ENCODE results near the gene KRTAP3-3.
"Not testable (repeated sequence)": the region's sequence is repeated elsewhere in the genome, so short reads cannot be mapped to it uniquely, and the experiment has no call there.

The KRTAP3-3 gene

DNA sequence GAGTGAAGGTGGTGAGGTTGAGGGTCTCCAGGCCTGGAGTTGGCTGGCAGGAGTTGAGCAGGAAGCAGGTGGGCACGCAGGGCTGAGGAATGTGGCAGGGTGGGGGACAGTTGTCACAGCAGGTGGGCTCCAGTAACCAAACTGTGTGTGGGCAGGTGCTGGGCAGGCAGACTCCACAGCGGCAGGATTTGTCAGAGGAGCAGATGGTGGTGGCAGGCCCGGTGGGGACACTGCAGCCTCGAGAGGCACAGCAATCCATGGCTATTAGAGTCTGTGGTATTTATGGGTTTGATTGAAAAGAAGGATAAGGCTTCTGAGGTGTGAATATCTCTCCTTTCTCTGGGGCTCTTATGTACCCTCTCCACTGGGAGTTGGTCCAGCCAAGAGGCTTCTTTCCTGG lies at the start of gene KRTAP3-3:
Gene KRTAP3-3 (minus strand): TSS at position 326 of the 400 bp plus-strand sequence. CDS start 67 bp downstream, at position 259.
- ChIA-PET POLR2A (no interaction called here), CTCF (no interaction called here)
- no peak for DNase-seq (ENCODE audit: extremely low spot score)
- TF ChIP-seq, protein P1, sequence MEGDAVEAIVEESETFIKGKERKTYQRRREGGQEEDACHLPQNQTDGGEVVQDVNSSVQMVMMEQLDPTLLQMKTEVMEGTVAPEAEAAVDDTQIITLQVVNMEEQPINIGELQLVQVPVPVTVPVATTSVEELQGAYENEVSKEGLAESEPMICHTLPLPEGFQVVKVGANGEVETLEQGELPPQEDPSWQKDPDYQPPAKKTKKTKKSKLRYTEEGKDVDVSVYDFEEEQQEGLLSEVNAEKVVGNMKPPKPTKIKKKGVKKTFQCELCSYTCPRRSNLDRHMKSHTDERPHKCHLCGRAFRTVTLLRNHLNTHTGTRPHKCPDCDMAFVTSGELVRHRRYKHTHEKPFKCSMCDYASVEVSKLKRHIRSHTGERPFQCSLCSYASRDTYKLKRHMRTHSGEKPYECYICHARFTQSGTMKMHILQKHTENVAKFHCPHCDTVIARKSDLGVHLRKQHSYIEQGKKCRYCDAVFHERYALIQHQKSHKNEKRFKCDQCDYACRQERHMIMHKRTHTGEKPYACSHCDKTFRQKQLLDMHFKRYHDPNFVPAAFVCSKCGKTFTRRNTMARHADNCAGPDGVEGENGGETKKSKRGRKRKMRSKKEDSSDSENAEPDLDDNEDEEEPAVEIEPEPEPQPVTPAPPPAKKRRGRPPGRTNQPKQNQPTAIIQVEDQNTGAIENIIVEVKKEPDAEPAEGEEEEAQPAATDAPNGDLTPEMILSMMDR (IDR thresholded peaks at IDR 0.05; ENCODE audit: control extremely low read depth, extremely low read depth, low read depth, missing control alignments) = no peak

DNA sequence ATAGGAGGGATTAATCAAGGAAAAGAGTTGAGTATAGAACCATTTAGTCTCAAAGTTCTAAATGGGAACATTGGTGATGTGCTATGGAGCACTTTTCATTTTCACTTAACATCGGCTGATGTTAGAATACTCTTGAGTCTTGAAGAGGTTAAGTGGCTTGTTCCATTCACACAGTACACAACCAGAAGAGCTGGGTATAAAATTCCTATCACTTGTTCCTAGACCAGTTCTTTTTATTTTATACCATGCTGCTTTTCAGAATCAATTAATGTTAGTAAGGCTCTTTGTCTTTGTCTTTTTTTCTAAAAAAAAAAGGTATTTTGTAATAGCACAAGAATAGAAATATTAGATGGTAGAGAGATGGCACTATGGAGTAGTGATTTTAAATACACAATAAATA lies 49.0 kb upstream of the KRTAP3-3 start:
- TF ChIP-seq, protein P1 (IDR thresholded peaks at IDR 0.05; ENCODE audit: control extremely low read depth, extremely low read depth, low read depth, missing control alignments) = no peak
- ChIA-PET CTCF (no interaction called here), POLR2A (no interaction called here)
- no peak for DNase-seq (ENCODE audit: extremely low spot score)

DNA sequence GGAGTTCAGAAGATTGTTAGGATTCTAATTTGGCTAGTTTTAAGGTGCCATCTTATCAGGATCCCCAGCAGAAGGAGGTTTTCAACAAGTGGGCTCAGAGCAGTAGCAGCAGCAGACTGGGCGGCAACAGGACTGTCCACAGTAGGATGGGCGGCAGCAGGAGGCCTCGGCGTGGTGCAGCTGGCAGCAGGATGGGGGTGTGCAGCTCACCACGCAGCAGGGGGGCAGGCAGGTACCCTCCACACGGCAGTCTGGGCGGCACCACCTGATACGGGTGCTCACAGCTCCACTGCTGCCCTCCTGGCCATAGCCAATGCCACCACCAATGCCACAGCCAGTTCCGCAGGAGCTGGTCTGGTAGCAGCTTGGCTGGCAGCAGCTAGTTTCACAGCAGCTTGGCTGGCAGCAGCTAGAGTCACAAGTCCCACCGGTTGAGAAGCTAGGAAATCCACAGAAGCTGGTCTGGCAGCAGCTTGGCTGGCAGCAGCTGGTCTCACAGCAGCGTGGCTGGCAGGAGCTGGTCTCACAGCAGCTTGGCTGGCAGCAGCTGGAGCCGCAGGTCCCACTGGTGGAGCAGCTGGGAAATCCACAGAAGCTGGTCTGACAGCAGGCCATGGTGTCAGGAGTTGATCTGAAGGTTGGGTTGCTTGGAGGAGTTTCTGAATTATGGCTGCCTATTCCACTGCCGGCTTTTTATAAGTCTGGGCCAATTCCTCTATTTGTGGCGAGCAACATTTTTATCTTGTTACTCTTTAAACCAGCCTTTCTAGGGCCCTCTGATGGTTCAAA lies 47.0 kb upstream of the KRTAP3-3 start, which contains the start of gene KRTAP1-1:
Gene KRTAP1-1 (minus strand): TSS at position 668 of the 789 bp plus-strand sequence. CDS start 53 bp downstream, at position 615.
- DNase-seq (ENCODE audit: extremely low spot score); POLR2A ChIA-PET; CTCF ChIA-PET: not testable (repeated sequence)

DNA sequence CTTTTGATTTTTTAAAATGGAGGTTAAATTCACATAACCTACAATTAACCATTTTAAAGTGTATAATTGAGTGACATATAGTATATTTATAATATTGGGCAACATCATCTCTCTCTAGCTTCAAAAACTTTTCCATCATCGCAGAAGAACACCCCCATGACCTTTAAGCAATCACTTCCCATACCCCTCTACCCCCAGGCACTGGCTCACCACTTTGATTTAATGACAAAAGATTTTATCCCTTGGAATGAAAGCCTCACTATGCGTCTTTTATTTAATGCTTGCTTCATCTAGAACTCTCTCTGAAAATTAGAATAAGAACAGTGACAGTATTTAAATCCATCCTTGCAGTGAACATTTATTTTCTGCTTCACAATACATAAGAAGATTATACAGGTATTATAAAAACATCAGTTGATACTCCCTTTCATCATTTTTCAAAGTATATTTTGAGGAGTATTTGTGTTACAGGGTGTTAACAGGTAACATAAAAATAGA lies 43.9 kb upstream of the KRTAP3-3 start:
- TF ChIP-seq, protein P1 (IDR thresholded peaks at IDR 0.05; ENCODE audit: control extremely low read depth, extremely low read depth, low read depth, missing control alignments) = no peak
- ChIA-PET CTCF (interaction anchor here (1.0 to 1.4 kb wide), 2 partner anchors 9 to 18 kb away, joined by 3 to 4 read pairs; no protein-coding TSS in a partner anchor), POLR2A (interaction anchor here (0.6 kb wide), 1 partner anchor 1794 kb away, joined by 3 read pairs; no protein-coding TSS in a partner anchor)
- DNase-seq (ENCODE audit: extremely low spot score) = no peak

DNA sequence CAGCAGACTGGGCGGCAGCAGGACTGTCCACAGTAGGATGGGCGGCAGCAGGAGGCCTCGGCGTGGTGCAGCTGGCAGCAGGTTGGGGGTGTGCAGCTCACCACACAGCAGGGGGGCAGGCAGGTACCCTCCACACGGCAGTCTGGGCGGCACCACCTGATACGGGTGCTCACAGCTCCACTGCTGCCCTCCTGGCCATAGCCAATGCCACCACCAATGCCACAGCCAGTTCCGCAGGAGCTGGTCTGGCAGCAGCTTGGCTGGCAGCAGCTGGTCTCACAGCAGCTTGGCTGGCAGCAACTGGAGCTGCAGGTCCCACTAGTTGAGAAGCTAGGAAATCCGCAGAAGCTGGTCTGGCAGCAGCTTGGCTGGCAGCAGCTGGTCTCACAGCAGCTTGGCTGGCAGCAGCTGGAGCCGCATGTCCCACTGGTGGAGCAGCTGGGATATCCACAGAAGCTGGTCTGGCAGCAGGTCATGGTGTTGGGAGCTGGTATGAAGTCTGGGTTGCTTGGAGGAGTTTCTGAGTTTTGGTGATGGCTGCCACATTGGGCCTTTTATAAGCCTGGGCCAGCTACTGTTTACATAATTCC lies 40.5 kb upstream of the KRTAP3-3 start, which contains the start of gene KRTAP1-3:
Gene KRTAP1-3 (minus strand): TSS at position 529 of the 590 bp plus-strand sequence. CDS start 53 bp downstream, at position 476.
- POLR2A ChIA-PET; CTCF ChIA-PET; DNase-seq (ENCODE audit: extremely low spot score): not testable (repeated sequence)

DNA sequence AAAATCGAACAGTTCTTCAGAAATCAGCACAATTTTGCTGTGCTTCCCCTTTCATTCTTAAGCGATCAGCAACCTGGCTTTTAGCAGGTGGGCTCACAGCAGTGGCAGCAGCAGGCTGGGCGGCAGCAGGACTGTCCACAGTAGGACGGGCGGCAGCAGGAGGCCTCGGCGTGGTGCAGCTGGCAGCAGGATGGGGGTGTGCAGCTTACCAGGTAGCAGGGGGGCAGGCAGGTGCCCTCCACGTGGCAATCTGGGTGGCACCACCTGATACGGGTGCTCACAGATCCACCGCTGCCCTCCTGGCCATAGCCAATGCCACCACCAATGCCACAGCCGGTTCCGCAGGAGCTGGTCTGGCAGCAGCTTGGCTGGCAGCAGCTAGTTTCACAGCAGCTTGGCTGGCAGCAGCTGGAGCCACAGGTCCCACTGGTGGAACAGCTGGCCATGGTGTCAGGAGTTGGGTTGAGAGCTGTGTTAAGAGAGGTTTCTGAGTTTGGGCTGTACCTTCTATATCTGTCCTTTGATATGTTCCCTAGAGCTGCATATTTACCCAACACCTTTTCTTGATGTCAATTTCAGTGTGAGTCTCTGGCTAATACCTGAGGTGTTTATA lies 35.8 kb upstream of the KRTAP3-3 start, which contains the start of gene KRTAP1-4:
Gene KRTAP1-4 (minus strand): TSS at position 563 of the 613 bp plus-strand sequence. CDS start 117 bp downstream, at position 446.
- TF ChIP-seq, protein P1 (IDR thresholded peaks at IDR 0.05; ENCODE audit: control extremely low read depth, extremely low read depth, low read depth, missing control alignments) = no peak
- ChIA-PET CTCF (no interaction called here), POLR2A (no interaction called here)
- no peak for DNase-seq (ENCODE audit: extremely low spot score)

DNA sequence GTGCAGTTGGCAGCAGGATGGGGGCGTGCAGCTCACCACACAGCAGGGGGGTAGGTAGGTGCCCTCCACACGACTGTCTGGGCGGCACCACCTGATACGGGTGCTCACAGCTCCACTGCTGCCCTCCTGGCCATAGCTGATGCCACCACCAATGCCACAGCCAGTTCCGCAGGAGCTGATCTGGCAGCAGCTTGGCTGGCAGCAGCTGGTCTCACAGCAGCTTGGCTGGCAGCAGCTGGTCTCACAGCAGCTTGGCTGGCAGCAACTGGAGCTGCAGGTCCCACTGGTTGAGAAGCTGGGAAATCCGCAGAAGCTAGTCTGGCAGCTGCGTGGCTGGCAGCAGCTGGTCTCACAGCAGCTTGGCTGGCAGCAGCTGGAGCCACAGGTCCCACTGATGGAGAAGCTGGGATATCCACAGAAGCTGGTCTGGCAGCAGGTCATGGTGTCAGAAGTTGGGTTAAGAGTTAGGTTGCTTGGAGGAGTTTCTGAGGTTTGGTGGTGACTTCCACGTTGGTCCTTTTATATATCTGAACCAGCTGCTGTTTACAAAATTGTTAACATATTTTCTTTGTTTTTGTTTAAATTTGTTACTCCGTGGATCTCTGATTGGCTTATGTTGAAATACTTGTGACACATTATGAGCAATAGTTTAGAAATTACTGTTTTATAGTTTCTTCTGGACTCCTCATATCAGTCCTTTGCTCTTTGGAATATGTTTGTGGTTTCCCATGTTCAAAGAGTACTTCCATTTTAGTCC lies 32.9 kb upstream of the KRTAP3-3 start, which contains the start of gene KRTAP1-5:
Gene KRTAP1-5 (minus strand): TSS at position 494 of the 757 bp plus-strand sequence. CDS start 53 bp downstream, at position 441.
- TF ChIP-seq, protein P1 (IDR thresholded peaks at IDR 0.05; ENCODE audit: control extremely low read depth, extremely low read depth, low read depth, missing control alignments) = no peak
- DNase-seq (ENCODE audit: extremely low spot score) = no peak
- CTCF ChIA-PET = interaction anchor here (1.0 kb wide), 1 partner anchor 9 kb away, joined by 4 read pairs; no protein-coding TSS in a partner anchor
- POLR2A ChIA-PET = no interaction called here

Data from GM10248 (cell line).